HG03060 (cell line): ENCODE measurements around the gene TOR1AIP1.
"Not testable (repeated sequence)": the region's sequence is repeated elsewhere in the genome, so short reads cannot be mapped to it uniquely, and the experiment has no call there.

Source experiments
- ATAC-seq: cut with Tn5 transposase; IDR thresholded peaks from one replicate; pipeline ENCODE4 v1.9.1; 2021; ENCODE audit warnings: low read depth, moderate number of reproducible peaks; ENCODE audit not compliant: unreplicated experiment

The TOR1AIP1 gene

DNA sequence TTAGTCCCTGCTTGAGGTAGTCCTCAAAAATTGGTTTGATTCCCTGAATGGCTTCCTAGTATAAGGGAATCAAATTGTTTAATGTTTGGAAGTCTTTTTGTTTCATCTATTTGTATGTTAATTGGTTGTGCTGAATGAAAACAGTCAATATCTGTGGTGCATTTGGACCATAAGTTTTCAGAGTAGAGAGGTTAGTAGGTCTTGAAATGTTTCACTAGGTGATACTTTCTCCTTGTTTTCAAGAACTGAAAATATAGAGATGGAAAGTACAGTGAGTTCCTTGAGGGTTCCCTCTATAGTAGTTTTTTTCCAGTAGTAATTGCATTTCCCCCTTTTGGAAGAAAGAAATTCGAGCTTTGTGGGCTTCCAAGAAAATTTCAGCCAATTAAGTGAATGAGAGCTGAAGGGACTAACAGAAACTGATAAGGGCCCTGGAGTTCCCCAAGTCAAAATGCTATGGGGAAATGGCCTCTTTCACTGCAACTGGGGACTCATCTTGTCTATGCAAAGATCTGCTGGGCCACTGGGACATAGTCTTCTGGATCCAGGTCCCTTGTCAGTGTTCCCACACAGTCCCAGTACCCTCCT lies 53.9 kb downstream of the TOR1AIP1 start:
- ATAC-seq, result no peak

DNA sequence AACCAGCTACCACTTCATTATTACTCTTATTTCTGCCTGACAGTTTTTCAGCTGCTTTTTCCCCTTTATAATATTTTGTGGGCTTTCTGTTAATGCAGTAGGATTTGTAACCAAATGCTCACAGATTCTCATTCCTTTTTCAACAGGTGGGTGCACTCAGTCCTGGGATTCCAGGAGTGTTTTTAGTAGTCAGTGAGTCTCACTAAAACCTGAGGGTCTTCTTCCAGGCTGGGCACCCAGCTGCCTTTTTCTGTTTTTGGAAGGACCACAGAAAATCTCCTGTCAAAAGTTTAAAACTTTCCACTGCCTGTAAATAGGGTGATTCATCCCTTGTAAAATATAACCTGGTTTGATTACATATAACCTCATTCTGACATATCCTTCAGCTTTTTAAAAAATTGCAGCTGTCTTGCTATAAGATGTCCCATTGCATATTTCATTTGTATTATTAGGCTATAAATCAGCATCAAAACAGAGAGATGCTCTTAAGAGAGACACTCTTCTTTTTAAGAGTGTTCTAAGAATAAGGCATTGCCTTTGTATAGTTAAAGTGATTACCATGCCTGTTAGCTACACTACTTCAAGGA lies 55.7 kb downstream of the TOR1AIP1 start:
- ATAC-seq, result no peak

DNA sequence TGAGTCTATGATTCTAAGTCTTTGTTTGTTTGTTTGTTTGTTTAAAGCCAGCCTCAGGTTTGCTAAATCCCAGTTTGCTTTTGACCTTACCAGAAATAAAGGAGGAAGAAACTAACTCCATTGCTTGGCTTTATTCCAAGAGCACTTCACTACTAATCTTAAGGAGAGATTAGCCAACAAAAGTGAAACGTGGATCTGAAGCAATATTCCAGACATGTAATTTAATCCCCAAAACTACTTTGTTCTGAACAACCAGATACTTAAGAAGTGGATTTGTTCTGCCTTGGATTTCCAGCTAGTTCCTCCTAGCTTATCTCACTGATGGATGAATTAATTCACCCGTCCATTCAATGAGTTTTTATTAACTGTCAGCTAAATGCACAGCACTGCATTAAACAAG lies 56.7 kb downstream of the TOR1AIP1 start:
- ATAC-seq, result no peak

DNA sequence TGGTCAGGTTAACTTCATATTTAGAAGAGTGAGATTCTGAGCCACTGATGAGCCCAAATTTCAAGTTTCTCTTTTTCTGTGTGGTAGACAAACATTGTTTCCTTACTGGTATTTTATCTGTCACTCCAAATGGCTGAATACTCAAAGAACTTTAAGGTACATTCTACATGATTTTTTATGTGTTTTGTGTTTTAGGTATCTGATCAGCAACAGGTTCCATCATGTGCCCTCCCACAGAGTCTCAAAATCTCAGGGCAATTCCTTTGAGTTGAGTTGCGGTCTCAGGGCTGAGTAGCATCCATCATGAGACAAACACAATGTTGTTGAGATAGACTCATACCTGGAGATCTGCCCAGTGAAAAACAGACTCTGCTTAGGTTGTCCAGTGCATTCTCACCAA lies 57.9 kb downstream of the TOR1AIP1 start:
- ATAC-seq, result no peak

DNA sequence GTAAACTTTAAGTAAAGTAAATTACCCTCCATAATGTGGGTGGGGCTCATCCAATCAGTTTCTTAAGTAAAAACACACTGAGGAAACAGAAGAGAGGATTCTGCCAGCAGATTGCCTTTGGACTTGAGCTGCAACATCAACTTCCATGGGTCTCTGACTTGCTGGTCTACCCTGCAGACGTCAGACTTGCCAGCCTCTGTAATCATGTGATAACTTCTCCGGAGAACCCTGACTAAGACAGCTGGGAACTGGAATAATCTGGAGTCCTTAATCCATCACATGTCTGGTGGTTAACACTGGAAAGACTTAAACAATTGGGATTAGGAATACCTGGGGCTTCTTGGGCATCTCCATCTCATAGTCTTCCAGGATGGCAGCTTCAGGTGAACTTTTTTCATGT lies 59.4 kb downstream of the TOR1AIP1 start:
- ATAC-seq, result no peak

DNA sequence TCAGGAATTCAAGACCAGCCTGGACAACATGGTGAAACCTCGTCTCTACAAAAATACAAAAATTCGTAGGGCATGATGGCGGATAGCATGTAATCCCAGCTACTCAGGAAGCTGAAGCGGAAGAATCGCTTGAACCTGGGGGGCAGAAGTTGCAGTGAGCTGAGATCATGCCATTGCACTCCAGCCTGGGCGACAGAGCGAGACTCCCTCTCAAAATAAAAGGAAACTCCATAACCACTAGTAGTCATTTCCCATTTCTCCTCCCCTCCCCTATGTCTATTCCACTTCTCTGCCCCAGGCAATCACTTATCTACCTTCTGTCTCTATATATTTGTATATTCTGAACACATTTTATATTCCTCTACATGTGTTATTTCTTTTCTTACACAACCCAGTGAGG lies 68.6 kb downstream of the TOR1AIP1 start:
- ATAC-seq, result no peak

DNA sequence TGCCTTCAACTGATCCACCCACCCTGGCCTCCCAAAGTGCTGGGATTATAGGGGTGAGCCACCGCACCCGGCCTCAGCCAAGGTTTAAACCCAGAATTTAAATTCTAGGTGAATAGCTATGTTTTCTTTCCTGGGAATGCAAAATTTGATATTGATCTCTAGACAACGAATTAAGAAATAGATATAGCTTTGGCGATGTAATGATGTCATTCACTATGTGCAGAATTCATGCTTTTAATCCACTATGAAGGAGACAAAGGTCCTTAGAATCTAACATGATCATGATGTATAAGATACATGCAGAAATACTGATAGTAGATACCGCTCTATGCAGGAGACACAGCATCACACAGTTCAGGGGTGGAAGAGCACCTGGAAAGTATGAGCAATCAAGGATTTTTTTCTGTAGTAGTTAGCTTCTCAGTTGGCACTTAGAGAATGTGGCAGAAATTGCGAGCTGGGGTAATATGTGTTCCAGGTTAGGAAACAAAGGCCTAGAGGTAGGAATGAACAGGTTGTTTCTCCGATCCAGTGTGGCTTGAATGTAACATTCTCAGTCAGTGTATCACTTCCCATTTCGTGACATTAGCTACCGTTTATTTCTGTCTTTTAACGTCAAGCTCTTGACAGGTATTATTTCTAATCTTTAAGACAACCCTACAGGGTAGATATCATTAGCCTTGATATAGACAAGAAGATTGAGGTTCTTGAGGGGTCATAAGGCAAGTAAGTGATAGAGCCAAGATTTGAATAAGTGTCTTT lies 69.5 kb downstream of the TOR1AIP1 start:
- ATAC-seq, result no peak

DNA sequence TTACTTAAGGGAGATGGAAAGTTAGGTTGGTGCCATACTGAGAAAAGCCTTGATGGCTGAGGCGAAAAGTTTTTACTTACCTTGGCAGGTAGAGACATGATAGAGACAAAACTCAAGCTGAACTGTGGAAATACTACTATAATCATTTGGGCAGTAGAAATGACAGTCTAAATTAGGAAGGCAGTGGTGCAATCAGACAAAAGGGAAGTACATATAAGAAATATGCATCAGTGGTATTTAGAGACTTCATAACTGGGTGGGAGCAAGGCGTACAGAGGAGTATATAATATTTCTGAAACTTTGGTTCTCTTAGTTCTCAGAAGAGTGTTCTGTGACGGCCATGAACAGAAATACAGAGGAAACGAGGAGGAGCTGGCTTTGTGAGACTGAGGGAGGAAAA lies 70.1 kb downstream of the TOR1AIP1 start:
- no peak for ATAC-seq

DNA sequence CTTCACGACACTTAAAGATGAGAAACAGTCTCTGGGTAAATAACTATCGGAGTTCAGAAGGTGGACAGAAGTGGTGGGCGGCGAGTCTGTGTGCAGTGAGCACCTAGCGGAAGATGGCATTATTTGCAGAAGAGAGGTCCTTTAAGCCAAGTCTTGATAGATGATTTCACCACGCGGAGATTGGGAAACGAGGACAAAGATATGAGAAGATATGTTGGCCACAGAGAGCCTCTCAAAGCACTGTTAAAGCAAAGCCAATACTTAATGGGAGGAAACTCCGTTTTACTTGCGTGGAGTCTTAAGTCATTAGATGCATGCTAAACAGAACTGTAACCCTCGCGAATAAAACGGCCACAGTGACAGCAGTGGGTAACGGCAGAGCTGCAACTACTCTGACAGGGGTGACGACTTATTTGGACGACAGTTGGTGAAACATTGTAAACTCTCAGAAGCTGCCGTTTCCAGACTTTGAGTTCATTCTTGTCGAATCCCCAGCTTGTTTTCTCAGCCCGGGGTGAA lies 71.9 kb downstream of the TOR1AIP1 start:
- ATAC-seq, result no peak

DNA sequence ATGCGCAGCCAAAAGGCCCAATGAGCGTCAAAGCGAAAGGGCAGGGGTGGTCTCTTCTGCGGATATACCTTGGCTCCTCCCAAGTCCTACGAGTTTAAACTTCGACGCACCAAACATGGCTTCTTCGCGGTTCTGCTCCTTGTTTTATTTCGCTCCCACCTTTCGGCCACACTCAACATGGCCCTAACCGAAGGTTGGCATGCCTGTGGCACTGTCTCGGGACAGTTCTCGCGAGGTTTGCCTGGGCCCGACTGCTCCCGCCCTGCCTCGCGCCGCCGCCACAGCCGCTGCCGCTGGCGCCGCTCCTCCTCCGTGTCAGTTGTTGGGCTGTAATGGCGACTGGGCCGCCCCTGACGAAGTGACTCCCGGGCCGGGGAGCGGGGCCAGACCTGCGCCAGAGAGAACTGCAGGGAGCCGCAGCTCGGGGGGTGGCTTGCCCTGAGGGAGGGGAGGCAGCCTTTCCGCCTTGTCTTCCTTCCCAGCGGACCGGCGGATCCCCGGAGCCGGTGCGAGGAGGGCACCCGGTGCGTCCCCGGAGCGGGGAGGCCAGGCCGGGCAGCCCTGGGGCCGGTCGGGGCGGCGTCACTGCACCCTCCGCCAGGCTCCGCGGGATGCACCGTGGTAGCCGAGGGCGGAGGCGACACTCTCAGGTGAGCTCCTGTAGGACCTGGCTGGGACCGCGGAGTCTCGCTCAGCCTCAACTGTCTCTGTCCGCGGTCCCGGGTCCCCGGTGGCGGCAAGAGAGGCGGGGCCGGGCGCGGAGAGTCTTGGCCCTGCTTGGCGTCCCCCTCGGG lies 72.6 kb downstream of the TOR1AIP1 start, which contains the start of gene CEP350:
Gene CEP350 (plus strand): TSS at position 318 of the 794 bp plus-strand sequence. CDS start 31,372 bp downstream, outside the sequence.
- ATAC-seq, result peak; percentile 91

DNA sequence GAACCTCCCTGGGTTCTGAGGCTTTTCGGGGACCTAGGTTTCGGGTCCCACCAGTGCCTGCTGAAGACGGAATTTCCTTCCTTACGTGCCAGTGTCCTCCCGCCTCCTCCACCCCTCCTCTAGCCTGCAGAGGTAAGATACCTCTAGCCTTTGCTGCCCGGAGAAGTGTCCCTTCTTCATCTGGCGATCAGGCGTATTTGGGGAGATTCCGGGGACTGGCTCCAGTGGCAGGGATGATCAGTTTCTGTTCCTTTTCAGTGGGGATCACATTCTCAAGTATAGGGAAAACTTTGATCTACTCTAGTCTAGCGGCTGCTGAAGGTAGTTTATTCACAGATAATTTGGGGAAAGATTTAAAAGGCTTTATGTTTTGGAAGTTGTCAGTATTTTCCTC lies 73.2 kb downstream of the TOR1AIP1 start:
- ATAC-seq, result no peak

DNA sequence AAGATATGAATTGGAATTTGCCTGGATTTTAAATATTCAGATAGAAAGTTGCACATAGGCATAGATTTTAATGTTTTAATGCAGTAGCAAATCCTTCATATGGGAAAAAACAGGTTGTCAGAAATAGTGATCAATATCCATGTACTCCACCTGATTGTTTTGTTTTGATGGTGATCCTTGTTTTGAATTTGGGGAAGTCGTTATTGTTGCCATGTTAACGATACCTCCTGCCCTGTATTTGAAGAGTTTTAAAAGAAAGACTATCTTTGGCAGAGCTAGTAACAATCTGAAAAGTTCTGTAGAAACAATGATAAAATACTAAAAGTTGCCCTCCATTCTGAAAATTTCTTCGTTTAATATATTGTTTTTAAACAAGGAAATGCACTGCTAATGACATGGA lies 73.6 kb downstream of the TOR1AIP1 start:
- no peak for ATAC-seq

DNA sequence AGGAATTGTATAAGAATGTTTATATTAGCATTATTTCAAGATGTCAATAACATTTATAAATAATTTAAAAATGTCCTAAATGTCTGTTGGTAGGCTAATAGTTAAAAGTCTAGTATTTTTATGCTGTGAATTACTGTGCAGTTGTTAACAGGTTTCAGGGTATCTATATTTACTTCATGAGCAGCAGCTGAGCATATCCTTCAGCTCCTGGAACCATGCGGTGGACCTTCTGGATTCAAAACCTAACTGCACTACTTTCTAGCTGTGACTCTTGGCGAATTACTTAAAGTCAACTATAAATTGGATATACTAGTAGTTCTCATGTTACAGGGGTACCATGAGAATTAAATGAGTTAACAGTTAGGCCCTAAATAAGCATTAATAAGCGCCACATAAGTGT lies 76.3 kb downstream of the TOR1AIP1 start:
- no peak for ATAC-seq

DNA sequence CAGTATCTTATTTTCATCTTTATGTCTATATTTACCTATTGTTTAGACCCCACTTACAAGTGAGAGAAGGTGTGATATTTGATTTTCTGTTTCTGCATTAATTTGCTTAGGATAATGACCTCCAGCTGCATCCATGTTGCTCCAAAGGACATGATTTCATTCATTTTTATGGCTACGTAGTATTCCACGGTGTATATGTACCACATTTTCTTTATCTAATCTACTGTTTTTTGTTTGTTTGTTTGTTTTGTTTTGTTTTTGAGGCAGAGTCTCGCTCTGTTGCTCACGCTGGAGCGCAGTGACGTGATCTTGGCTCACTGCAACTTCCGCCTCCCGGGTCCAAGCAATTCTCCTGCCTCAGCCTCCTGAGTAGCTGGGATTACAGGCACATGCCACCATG lies 80.1 kb downstream of the TOR1AIP1 start:
- not testable (repeated sequence) for ATAC-seq

DNA sequence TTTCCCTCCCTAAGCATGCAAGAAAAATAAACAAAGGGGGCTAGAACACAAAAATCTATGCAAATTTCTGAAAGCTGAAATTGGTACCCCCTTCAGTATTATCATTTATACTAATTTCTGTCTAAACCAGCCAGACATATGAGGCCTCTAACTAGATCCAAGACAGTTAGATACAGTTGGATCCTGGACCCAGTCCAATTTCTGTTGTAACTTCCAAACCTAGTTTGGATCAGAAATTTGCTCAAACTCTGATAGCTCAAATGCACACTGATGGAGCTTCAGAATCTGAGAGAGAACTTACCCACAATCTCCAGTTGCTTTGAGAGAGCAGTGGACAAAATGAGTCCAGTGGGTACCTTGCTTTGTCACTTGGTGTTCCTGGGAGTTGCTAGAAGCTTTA lies 84.5 kb downstream of the TOR1AIP1 start:
- ATAC-seq, result no peak

DNA sequence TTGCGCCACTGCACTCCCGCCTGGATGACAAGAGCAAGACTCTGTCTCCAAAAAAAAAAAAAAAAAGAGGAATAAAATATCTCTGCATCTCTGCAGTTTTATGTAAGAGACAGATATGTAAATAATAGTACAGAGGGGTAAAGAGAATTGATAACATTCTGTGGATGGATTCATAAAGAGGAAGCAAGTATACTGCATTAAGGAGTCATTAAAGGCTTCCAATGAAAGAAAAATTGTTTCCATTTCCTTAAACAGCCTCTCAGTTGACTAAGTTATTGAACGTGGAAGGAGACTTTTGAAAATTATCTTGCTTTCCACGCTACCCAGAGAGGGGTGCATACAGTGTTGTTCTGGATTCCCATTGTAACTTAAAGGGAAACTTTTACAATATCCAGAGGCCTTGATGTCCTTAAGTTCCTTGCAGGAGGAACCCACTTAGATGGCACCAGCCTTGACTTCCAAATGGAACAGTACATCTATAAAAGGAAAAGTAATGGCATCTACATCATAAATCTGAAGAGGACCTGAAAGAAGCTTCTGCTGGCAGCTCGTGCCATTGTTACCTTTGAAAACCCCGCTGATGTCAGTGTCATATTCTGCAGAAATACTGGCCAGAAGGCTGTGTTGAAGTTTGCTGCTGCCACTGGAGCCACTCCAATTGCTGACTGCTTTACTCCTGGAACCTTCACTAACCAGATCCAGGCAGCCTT lies 86.4 kb downstream of the TOR1AIP1 start:
- ATAC-seq, result no peak

DNA sequence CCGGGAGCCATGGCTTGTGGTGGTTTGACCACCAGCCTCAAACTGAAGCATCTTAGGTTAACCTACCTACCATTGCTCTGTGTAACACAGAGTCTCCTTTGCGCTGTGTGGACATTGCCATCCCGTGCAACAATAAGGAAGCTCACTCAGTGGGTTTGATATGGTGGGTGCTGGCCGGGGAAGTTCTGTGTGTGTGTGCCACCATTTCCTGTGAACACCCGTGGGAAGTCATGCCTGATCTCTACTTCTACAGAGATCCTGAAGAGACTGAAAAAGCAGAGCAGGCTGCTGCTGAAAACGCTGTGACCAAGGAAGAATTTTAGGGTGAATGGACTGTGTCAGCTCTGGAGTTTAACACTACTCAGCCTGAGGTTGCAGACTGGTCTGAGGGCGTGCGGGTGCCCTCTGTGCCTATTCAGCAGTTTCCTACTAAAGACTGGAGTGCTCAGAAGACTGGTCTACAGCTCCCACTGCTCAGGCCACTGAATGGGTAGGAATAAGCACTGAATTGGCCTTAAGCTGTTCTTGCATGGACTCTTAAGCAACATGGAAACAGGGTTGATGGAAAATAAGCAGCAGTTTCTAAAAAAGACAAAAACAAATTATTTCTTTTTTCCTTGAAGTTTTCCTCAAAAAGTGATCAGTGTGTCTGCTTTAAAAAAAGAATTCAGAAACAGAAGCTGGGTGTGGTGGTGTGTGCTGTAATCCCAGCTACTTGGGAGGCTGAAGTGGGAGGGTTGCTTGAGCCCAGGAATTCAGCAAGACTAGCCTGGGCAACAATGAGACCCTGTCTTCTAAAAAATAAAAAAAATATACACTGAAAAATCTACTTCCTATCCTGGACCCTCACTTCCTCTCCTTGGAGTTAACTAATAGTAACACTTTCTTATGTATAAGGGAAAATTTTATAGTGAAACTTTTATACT lies 87.2 kb downstream of the TOR1AIP1 start:
- ATAC-seq, result no peak
